Aorta (tissue), 5 donors: Measurements from ENCODE around the gene KCNIP1. TPM values are rescaled to one million over a fixed set of nuclear protein-coding genes. Genes with fewer than 3 reads are reported as not detected.

ENCODE experiments used
- ATAC-seq: fragments of 200-7000 bp; cut with Tn5 transposase; one replicate; pipeline ENCODE4 v1.9.1; 2022; ENCODE audit warnings: moderate library complexity; ENCODE audit not compliant: low FRiP score
- DNase-seq, 2 donors: peaks; one replicate each; pipeline ENCODE4 v3.0.0-alpha.2; 2020
- H3K27ac ChIP-seq, 2 donors: one replicate each; pipeline ENCODE4 v1.5.1; 2013; ENCODE audit warnings: low read length in 2 of 2, mild to moderate bottlenecking in 2 of 2, moderate library complexity in 2 of 2, control low read depth in 1 of 2, inconsistent platforms in 1 of 2, low read depth in 1 of 2
- H3K27me3 ChIP-seq, 2 donors: one replicate each; pipeline ENCODE4 v1.6.1; 2013; ENCODE audit warnings: control low read depth in 1 of 2, low read length in 1 of 2, mild to moderate bottlenecking in 1 of 2, moderate library complexity in 1 of 2; ENCODE audit not compliant: insufficient read depth in 2 of 2, control insufficient read depth in 1 of 2
- H3K36me3 ChIP-seq, 2 donors: one replicate each; pipeline ENCODE4 v1.6.1; 2013; ENCODE audit warnings: control low read depth in 1 of 2, low read length in 1 of 2, mild to moderate bottlenecking in 1 of 2; ENCODE audit not compliant: insufficient read depth in 2 of 2, control insufficient read depth in 1 of 2
- H3K4me1 ChIP-seq, 2 donors: one replicate each; pipeline ENCODE4 v1.6.1; 2013; ENCODE audit warnings: low read length in 2 of 2, control low read depth in 1 of 2, mild to moderate bottlenecking in 1 of 2, moderate library complexity in 1 of 2; ENCODE audit not compliant: insufficient read depth in 2 of 2, control insufficient read depth in 1 of 2
- H3K4me3 ChIP-seq, 2 donors: one replicate each; pipeline ENCODE4 v1.5.1; 2013; ENCODE audit warnings: low read length in 2 of 2, control low read depth in 1 of 2, mild to moderate bottlenecking in 1 of 2
- H3K9me3 ChIP-seq: one replicate; pipeline ENCODE4 v1.6.1; 2013; ENCODE audit warnings: mild to moderate bottlenecking, low read length; ENCODE audit not compliant: control insufficient read depth
- WGBS, 2 donors: extraction: QIAGEN DNeasy Blood & Tissue Kit; methylation state at CpG; one replicate each; pipeline ENCODE4 v1.1.7; 2013; 5-methylcytosine and 5-hydroxymethylcytosine counted together
- intact Hi-C, 2 donors: fragments of 100-400 bp; cut with DNase I; formaldehyde crosslinking; loops; one replicate each; pipeline versions ENCODE4 v1.14.2 to v1.15.0; 2022
- polyA plus RNA-seq, 2 donors: library from polyadenylated mRNA; stranded (reverse); fragments of 200-250 nt; gene quantifications; one replicate each; pipeline ENCODE4 v1.2.3, GENCODE V29; 2013
- total RNA-seq, 2 donors: library from RNA; stranded (reverse); fragmentation: NEBNext Ultra II Directional; extraction: Animal tissue kit (Norgen Biotek cat#: 25700); gene quantifications; one replicate each; pipeline ENCODE4 v1.2.1, GENCODE V29; 2021
- donor health status: healthy with polysubstance abuse.
- donor health status: Bipolar disorder and iron deficiency.
- donor health status: DM: no; HTN: no; CAD: no.
- donor health status: DM: no; HTN: no; CAD: no.
- donor health status: DM: yes; HTN: yes; CAD: no.

The KCNIP1 gene
- total and polyA plus RNA-seq, 4 donors, result 0.42 TPM; not detected in 3

GRCh38 chr5:170488570-170488969 is 15.2 kb upstream of the KCNIP1 start:
- Histone ChIP-seq H3K4me3 (no peak overlapping the region), H3K36me3 (no peaks in the 10 kb centered on the region), H3K4me1 (peaks cover 0 to 3% of the 10 kb centered on the region in 2 donors), H3K9me3 (no peaks in the 10 kb centered on the region), H3K27ac (no peak overlapping the region), H3K27me3 (no peaks in the 10 kb centered on the region)
- DNase-seq (no peak), ATAC-seq (no peak)
- intact Hi-C loops, result no loop called here
- 69 to 76% methylated on average over 9 of the region's 9 CpGs for WGBS, 2 donors

GRCh38 chr5:170489199-170489598 is 14.6 kb upstream of the KCNIP1 start:
- peaks cover 0 to 3% of the 10 kb centered on the region in 2 donors for H3K4me1 ChIP-seq
- H3K4me3 ChIP-seq, result no peak overlapping the region
- no peak overlapping the region for H3K27ac ChIP-seq
- WGBS, 2 donors, result 96 to 100% methylated on average over 5 to 6 of the region's 6 CpGs
- no peaks in the 10 kb centered on the region for H3K9me3 ChIP-seq
- no peaks in the 10 kb centered on the region for H3K27me3 ChIP-seq
- H3K36me3 ChIP-seq, result no peaks in the 10 kb centered on the region
- DNase-seq, result no peak
- intact Hi-C loops, result no loop called here
- ATAC-seq, result no peak

GRCh38 chr5:170490381-170490780 is 13.4 kb upstream of the KCNIP1 start:
- no peaks in the 10 kb centered on the region for H3K36me3 ChIP-seq
- DNase-seq (no peak), ATAC-seq (no peak)
- H3K9me3 ChIP-seq, result no peaks in the 10 kb centered on the region
- no peaks in the 10 kb centered on the region for H3K27me3 ChIP-seq
- WGBS, 2 donors, result 84 to 91% methylated on average over 3 of the region's 3 CpGs
- H3K4me1 ChIP-seq, result peaks cover 0 to 3% of the 10 kb centered on the region in 2 donors
- no peak overlapping the region for H3K4me3 ChIP-seq
- intact Hi-C loops, result loop anchor here in 1 of 2 donors (2.0 kb wide), 1 partner anchor 142 kb away; no protein-coding TSS in a partner anchor
- no peak overlapping the region for H3K27ac ChIP-seq

GRCh38 chr5:170491479-170491878 is 12.3 kb upstream of the KCNIP1 start:
- H3K4me3 ChIP-seq, result no peak overlapping the region
- peaks cover 0 to 3% of the 10 kb centered on the region in 2 donors for H3K4me1 ChIP-seq
- intact Hi-C loops, result loop anchor here in 1 of 2 donors (2.0 kb wide), 1 partner anchor 141 kb away; no protein-coding TSS in a partner anchor
- no peaks in the 10 kb centered on the region for H3K27me3 ChIP-seq
- peak overlapping the region in 1 of 2 donors; percentile 49 for H3K27ac ChIP-seq
- no peaks in the 10 kb centered on the region for H3K9me3 ChIP-seq
- ATAC-seq (peak; percentile 40), DNase-seq (no peak)
- no peaks in the 10 kb centered on the region for H3K36me3 ChIP-seq
- 6 to 13% methylated on average over 5 of the region's 5 CpGs for WGBS, 2 donors

- no peaks in the 10 kb centered on the region for H3K9me3 ChIP-seq
- H3K36me3 ChIP-seq, result no peaks in the 10 kb centered on the region
- no peak overlapping the region for H3K4me3 ChIP-seq
- peaks cover 0 to 3% of the 10 kb centered on the region in 2 donors for H3K4me1 ChIP-seq
- ATAC-seq (no peak), DNase-seq (no peak)
- WGBS, 2 donors, result 97 to 99% methylated on average over 7 of the region's 7 CpGs
- intact Hi-C loops, result no loop called here
- no peak overlapping the region for H3K27ac ChIP-seq
- H3K27me3 ChIP-seq, result no peaks in the 10 kb centered on the region
Observed at GRCh38 chr5:170493028-170493820, 10.6 kb upstream of the KCNIP1 start.

GRCh38 chr5:170494041-170494440 is 9.8 kb upstream of the KCNIP1 start:
- Histone ChIP-seq H3K4me3 (no peak overlapping the region), H3K9me3 (no peaks in the 10 kb centered on the region), H3K27ac (no peak overlapping the region), H3K27me3 (no peaks in the 10 kb centered on the region), H3K4me1 (peaks cover 0 to 3% of the 10 kb centered on the region in 2 donors), H3K36me3 (no peaks in the 10 kb centered on the region)
- ATAC-seq (no peak), DNase-seq (no peak)
- 88 to 89% methylated on average over 2 of the region's 2 CpGs for WGBS, 2 donors
- intact Hi-C loops, result no loop called here

GRCh38 chr5:170495825-170496661 is 7.8 kb upstream of the KCNIP1 start:
- H3K27ac ChIP-seq, result no peak overlapping the region
- no peak overlapping the region for H3K4me3 ChIP-seq
- H3K27me3 ChIP-seq, result no peaks in the 10 kb centered on the region
- intact Hi-C loops, result no loop called here
- ATAC-seq (no peak), DNase-seq (no peak)
- WGBS, 2 donors, result 77 to 81% methylated on average over 10 of the region's 10 CpGs
- H3K36me3 ChIP-seq, result no peaks in the 10 kb centered on the region
- H3K4me1 ChIP-seq, result peaks cover 0 to 3% of the 10 kb centered on the region in 2 donors
- H3K9me3 ChIP-seq, result no peaks in the 10 kb centered on the region

GRCh38 chr5:170496662-170497028 is 7.2 kb upstream of the KCNIP1 start:
- no peaks in the 10 kb centered on the region for H3K27me3 ChIP-seq
- H3K36me3 ChIP-seq, result no peaks in the 10 kb centered on the region
- H3K4me1 ChIP-seq, result peaks cover 0 to under 1% of the 10 kb centered on the region in 2 donors
- intact Hi-C loops, result no loop called here
- no peak overlapping the region for H3K4me3 ChIP-seq
- ATAC-seq, result no peak
- no peaks in the 10 kb centered on the region for H3K9me3 ChIP-seq
- 87 to 88% methylated on average over 6 of the region's 6 CpGs for WGBS, 2 donors
- no peak overlapping the region for H3K27ac ChIP-seq
- no peak for DNase-seq
